D721Med (cell line): ENCODE data around the gene GID4.

Experiments
- DNase-seq: peaks from one replicate; pipeline ENCODE4 v3.0.0; 2011; ENCODE audit warnings: low spot score; ENCODE audit not compliant: insufficient read length
- FAIRE-seq: peaks from 2 replicates; lab custom pipeline; 2011; peaks lifted over from hg19 to GRCh38; lab: Jason Lieb, UNC
- TF ChIP-seq, protein P1 (sequence below): IDR thresholded peaks from 2 replicates; pipeline ENCODE4 v1.5.1; 2012; ENCODE audit warnings: mild to moderate bottlenecking, control low read depth; ENCODE audit not compliant: insufficient read depth; ENCODE audit errors: missing control alignments

GID4 gene

DNA sequence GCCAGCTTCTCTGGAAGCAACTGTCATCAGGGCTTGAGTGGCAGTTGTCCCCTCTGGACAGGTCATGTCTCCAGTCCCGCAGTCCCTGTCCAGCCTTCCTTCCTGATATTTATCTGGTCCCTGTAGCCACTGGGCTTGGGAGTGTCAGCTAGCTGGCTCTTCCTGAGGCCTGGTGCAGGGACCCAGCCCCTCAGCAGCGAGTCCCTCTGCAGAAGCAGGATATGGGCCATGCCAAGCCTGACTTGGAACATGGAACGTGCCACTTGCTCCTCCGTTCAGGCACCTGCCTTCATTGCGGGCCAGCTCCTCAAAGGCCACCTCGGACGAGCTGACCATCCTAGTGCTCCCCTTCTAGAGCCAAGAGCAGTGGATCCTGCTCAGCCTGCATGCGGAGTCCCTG, 40.3 kb upstream of the GID4 start:
- no peak for DNase-seq
- TF ChIP-seq, protein P1, sequence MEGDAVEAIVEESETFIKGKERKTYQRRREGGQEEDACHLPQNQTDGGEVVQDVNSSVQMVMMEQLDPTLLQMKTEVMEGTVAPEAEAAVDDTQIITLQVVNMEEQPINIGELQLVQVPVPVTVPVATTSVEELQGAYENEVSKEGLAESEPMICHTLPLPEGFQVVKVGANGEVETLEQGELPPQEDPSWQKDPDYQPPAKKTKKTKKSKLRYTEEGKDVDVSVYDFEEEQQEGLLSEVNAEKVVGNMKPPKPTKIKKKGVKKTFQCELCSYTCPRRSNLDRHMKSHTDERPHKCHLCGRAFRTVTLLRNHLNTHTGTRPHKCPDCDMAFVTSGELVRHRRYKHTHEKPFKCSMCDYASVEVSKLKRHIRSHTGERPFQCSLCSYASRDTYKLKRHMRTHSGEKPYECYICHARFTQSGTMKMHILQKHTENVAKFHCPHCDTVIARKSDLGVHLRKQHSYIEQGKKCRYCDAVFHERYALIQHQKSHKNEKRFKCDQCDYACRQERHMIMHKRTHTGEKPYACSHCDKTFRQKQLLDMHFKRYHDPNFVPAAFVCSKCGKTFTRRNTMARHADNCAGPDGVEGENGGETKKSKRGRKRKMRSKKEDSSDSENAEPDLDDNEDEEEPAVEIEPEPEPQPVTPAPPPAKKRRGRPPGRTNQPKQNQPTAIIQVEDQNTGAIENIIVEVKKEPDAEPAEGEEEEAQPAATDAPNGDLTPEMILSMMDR, result no peak
- no peak for FAIRE-seq

DNA sequence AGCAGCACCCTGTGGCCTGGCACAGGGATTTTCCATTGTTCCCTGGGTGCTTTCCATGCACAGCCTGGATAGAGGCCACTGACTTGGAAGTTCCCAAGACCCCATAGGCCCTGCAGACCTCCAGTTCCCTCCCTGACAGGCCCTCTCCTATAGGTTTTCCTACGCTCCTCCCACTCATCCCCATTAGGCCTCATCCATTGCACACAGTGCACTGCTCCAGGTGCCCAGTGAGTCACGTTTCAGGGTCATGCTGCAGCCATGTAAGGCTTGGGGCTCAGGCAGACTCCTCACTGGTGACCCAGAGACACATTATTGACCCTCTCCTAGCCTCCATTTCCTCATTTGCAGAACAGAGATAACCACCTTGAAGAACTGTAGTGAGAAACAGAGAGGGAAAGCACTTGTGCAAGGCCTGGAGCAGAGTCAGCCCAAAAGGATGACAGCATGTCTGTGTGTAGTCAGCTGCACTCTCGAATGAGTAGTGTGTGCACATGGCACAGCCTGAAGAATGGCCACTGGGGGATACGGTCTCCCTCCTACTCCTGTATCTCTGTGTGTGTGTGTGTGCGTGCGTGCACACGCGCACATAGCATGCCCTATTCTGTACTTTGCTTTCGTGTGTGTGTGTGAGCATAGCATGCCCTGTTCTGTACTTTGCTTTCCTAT, 39.7 kb upstream of the GID4 start:
- no peak for FAIRE-seq
- DNase-seq, result no peak
- TF ChIP-seq, protein P1, result no peak

DNA sequence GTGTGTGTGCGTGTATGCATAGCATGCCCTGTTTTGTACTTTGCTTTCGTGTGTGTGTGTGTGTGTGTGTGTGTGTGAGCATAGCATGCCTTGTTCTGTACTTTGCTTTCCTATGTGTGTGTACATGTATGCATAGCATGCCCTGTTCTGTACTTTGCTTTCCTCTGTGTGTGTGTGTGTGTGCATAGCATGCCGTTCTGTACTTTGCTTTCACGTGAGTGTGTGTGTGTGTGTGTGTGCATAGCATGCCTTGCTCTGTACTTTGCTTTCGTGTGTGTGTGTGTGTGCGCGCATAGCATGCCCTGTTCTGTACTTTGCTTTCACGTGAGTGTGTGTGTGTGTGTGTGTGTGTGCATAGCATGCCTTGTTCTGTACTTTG, 39.2 kb upstream of the GID4 start:
- no peak for FAIRE-seq
- TF ChIP-seq, protein P1, result no peak
- DNase-seq, result no peak

DNA sequence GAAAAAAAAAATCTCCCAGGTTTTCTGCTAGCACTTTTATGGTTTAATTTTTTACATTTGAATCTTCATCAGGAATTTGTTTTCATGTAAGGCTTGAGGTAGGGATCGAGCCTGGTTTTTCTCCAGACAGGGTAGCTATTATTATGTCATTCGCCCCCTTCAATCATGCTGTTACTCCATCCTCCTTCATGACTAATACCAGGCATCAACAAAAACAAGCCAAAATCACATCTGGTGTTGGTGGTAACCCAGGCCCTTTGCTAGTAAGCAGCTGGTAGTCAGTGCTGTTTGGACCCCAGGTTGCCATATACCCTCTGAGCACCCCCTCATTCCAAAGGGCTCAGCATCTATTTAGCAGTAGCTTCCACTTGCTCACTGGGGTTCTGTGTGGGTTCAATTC, 37.0 kb upstream of the GID4 start:
- FAIRE-seq (no peak), DNase-seq (no peak)
- TF ChIP-seq, protein P1, result no peak

DNA sequence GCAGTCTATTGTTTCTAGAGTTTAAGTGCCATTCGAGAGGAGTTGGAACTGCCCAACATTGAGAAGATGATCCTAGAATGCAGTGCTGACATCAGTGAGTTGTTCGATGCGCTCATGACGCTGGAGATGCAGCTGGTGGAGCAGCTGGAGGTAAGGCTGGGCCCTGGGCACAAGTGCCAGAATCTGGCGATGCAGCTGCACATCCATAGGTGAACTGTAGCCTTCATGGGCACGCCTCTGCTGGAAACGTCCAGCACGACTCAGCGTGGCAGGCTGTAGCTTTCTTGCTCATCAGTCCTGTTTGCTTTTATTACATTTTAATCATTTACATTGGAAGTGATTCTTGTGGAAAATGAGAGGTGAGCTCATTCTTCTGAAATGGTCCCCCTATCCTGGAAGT, 34.9 kb upstream of the GID4 start:
- TF ChIP-seq, protein P1, result no peak
- FAIRE-seq (no peak), DNase-seq (no peak)

DNA sequence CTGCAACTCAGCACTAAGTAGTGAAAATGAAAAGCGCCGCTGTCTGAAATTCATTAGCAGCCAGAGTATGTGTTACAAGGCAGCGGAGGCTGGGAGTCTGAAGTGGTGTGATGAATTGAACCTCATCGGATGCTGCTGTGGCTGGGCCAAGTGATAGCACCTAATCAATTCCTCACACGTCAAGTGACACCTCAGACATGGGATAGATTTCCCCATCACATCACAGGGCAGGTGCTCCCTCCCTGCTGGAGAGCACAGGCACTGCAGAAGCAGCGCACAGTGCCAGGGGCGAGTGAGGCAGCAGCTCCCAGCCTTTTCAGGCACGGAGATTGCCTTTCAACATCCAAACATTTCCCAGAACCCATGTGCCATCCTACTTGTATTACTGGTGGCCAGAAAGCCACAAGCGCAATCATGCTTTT, 34.3 kb upstream of the GID4 start:
- TF ChIP-seq, protein P1, result no peak
- FAIRE-seq (no peak), DNase-seq (no peak)

DNA sequence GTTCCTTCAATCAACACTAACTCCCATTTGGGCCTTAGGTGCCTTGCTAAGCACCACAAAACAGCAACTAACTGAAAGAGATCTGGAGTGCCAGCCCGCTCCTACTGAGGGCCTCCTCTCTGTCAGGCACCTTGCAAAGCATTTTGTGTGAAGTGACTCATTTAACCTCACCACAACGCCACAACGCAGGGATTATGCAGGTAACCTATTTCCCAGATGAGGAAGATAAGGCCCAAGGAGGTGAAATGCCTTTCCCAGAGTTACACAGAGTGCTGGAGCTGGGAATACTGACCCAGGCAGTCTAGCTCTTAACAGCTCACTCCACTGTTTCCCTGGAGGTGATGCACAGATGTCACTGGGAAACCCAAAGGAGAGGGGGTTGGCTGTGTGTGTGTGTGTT, 33.7 kb upstream of the GID4 start:
- FAIRE-seq (no peak), DNase-seq (no peak)
- TF ChIP-seq, protein P1, result no peak
